Neural cell (in vitro differentiated cells): ENCODE measurements around the gene MAP4K4. TPM values are rescaled to one million over a fixed set of nuclear protein-coding genes. Genes with fewer than 3 reads are reported as not detected.

Source experiments
- H2AFZ ChIP-seq: fragments of 200-600, 300-800 bp; sonication (generic), shearing (Covaris generic); 2 replicates; pipeline ENCODE4 v1.6.0; 2014; ENCODE audit warnings: low read depth, mild to moderate bottlenecking, antibody characterized with exemption, low read length, moderate library complexity
- H3F3A ChIP-seq: fragments of 200-600 bp; shearing (Covaris generic); 2 replicates; pipeline ENCODE4 v1.6.1; 2016; ENCODE audit warnings: mild to moderate bottlenecking, moderate library complexity, mixed read lengths, antibody characterized with exemption, low read length; ENCODE audit not compliant: insufficient read depth, poor library complexity, severe bottlenecking
- H3K27ac ChIP-seq: fragments of 200-600, 300-800 bp; sonication (generic), shearing (Covaris generic); 2 replicates; pipeline ENCODE4 v1.5.1; 2014; ENCODE audit warnings: mild to moderate bottlenecking, low read length, moderate library complexity
- H3K27me3 ChIP-seq: fragments of 300-800, 200-600 bp; sonication (generic), shearing (Covaris generic); 2 replicates; pipeline ENCODE4 v1.6.0; 2014; ENCODE audit warnings: mild to moderate bottlenecking, low read depth, low read length, moderate library complexity; ENCODE audit not compliant: insufficient read depth
- H3K36me3 ChIP-seq: fragments of 300-800, 200-600 bp; sonication (generic), shearing (Covaris generic); 2 replicates; pipeline ENCODE4 v1.5.1; 2014; ENCODE audit warnings: mild to moderate bottlenecking, antibody characterized with exemption, low read length, moderate library complexity; ENCODE audit not compliant: insufficient read depth
- H3K4me2 ChIP-seq: fragments of 300-800, 200-600 bp; sonication (generic), shearing (Covaris generic); 2 replicates; pipeline ENCODE4 v1.6.0; 2014; ENCODE audit warnings: mild to moderate bottlenecking, low read length
- H3K4me3 ChIP-seq: fragments of 300-800, 200-600 bp; sonication (generic), shearing (Covaris generic); 2 replicates; pipeline ENCODE4 v1.5.1; 2014; ENCODE audit warnings: mild to moderate bottlenecking, low read length, moderate library complexity
- H3K79me2 ChIP-seq: fragments of 200-600 bp; shearing (Covaris generic); replicated peaks from 2 replicates; pipeline ENCODE4 v1.6.0; 2014; ENCODE audit warnings: mild to moderate bottlenecking, low read length, moderate library complexity; ENCODE audit not compliant: insufficient read depth
- H3K9ac ChIP-seq: fragments of 300-800, 200-600 bp; sonication (generic), shearing (Covaris generic); 2 replicates; pipeline ENCODE4 v1.6.1; 2016; ENCODE audit warnings: mild to moderate bottlenecking, low read length, mixed read lengths
- H3K9me2 ChIP-seq: fragments of 200-600 bp; shearing (Covaris generic); 2 replicates; pipeline ENCODE4 v1.6.1; 2016; ENCODE audit warnings: mild to moderate bottlenecking, low read length, mixed read lengths; ENCODE audit not compliant: insufficient read depth
- H3K9me3 ChIP-seq: fragments of 200-600, 300-800 bp; sonication (generic), shearing (Covaris generic); 2 replicates; pipeline ENCODE4 v1.6.1; 2016; ENCODE audit warnings: mild to moderate bottlenecking, mixed run types, low read length, moderate library complexity, mixed read lengths
- H4K20me1 ChIP-seq: fragments of 200-600 bp; shearing (Covaris generic); 2 replicates; pipeline ENCODE4 v1.6.1; 2016; ENCODE audit warnings: mild to moderate bottlenecking, mixed run types; ENCODE audit not compliant: insufficient read depth
- CTCF ChIP-seq: fragments of 450-650 bp; IDR thresholded peaks from 2 replicates; pipeline ENCODE4 v1.5.1; 2014; ENCODE audit warnings: antibody characterized with exemption, mild to moderate bottlenecking, moderate library complexity; ENCODE audit not compliant: poor library complexity, severe bottlenecking
- EP300 ChIP-seq: fragments of 450-650 bp; conservative IDR thresholded peaks from 2 replicates; pipeline ENCODE4 v1.6.1; 2014; ENCODE audit warnings: antibody characterized with exemption, mild to moderate bottlenecking, moderate library complexity; ENCODE audit not compliant: poor library complexity, severe bottlenecking
- EZH2 ChIP-seq: fragments of 200-600, 300-800 bp; shearing (Covaris generic), sonication (generic); IDR thresholded peaks from 2 replicates; pipeline ENCODE4 v1.6.1; 2014; ENCODE audit warnings: antibody characterized with exemption, low read length, borderline replicate concordance, mild to moderate bottlenecking; ENCODE audit not compliant: insufficient read depth, poor library complexity, severe bottlenecking
- MXI1 ChIP-seq: fragments of 450-650 bp; conservative IDR thresholded peaks from 2 replicates; pipeline ENCODE4 v1.6.1; 2014; ENCODE audit warnings: antibody characterized with exemption, mild to moderate bottlenecking; ENCODE audit not compliant: poor library complexity, severe bottlenecking
- POLR2AphosphoS5 ChIP-seq: IDR thresholded peaks from 2 replicates; pipeline ENCODE4 v1.6.1; 2012
- RAD21 ChIP-seq: fragments of 450-650 bp; conservative IDR thresholded peaks from 2 replicates; pipeline ENCODE4 v1.6.1; 2014; ENCODE audit warnings: antibody characterized with exemption, mild to moderate bottlenecking, moderate library complexity
- REST ChIP-seq: IDR thresholded peaks from 2 replicates; pipeline ENCODE4 v1.6.1; 2012; ENCODE audit warnings: borderline replicate concordance
- SMC3 ChIP-seq: fragments of 450-650 bp; conservative IDR thresholded peaks from 2 replicates; pipeline ENCODE4 v1.6.1; 2014; ENCODE audit warnings: antibody characterized with exemption, mild to moderate bottlenecking, moderate library complexity; ENCODE audit not compliant: poor library complexity
- TAF1 ChIP-seq: IDR thresholded peaks from 2 replicates; pipeline ENCODE4 v1.6.1; 2012; ENCODE audit warnings: low read depth
- polyA plus RNA-seq: library from polyadenylated mRNA; depleted of rRNA; stranded (reverse); fragments of >200 nt; gene quantifications from 2 replicates; pipeline ENCODE4 v1.2.3, GENCODE V29; 2014

Gene MAP4K4
- polyA plus RNA-seq, 1 donor from 2014 or later: 125 TPM

- no peak overlapping the region for H3K27ac ChIP-seq
Observed at GRCh38 chr2:101793277-101793969, 95.9 kb downstream of the MAP4K4 start.

GRCh38 chr2:101794141-101794540 is 96.6 kb downstream of the MAP4K4 start:
- Histone ChIP-seq H3K9ac (no peak overlapping the region), H4K20me1 (peaks cover 17% of the 10 kb centered on the region), H3K9me3 (no peaks in the 10 kb centered on the region), H3K27me3 (no peaks in the 10 kb centered on the region), H3K36me3 (no peaks in the 10 kb centered on the region), H3K4me3 (peak overlapping the region; percentile 34), H3K27ac (no peak overlapping the region), H3K9me2 (no peaks in the 10 kb centered on the region), H3K79me2 (peaks cover 80% of the 10 kb centered on the region), H3K4me2 (peak overlapping the region; percentile 8), H3F3A (no peaks in the 10 kb centered on the region), H2AFZ (no peak overlapping the region)
- TF ChIP-seq REST: no peak
- no peak for TF ChIP-seq EZH2
- no peak for TF ChIP-seq RAD21
- no peak for TF ChIP-seq POLR2AphosphoS5
- TF ChIP-seq EP300: no peak
- TF ChIP-seq SMC3: no peak

More at GRCh38 chr2:101793277-101793969, 95.9 kb downstream of the MAP4K4 start:
- H3K9me2 ChIP-seq: no peaks in the 10 kb centered on the region
- H3K4me3 ChIP-seq: peak overlapping the region; percentile 34
- no peaks in the 10 kb centered on the region for H3F3A ChIP-seq
- H3K79me2 ChIP-seq: peaks cover 77% of the 10 kb centered on the region
- no peaks in the 10 kb centered on the region for H3K36me3 ChIP-seq
- TF ChIP-seq POLR2AphosphoS5 (no peak), EZH2 (no peak), TAF1 (no peak), CTCF (no peak), SMC3 (no peak), EP300 (no peak), REST (no peak), RAD21 (no peak), MXI1 (no peak)
- peaks cover 17% of the 10 kb centered on the region for H4K20me1 ChIP-seq
- H3K4me2 ChIP-seq: peak overlapping the region; percentile 8
- H3K9me3 ChIP-seq: no peaks in the 10 kb centered on the region
- no peaks in the 10 kb centered on the region for H3K27me3 ChIP-seq
- no peak overlapping the region for H2AFZ ChIP-seq
- H3K9ac ChIP-seq: no peak overlapping the region
